GM18909 (cell line): ENCODE measurements around the gene AHDC1.
A peak's percentile ranks its signal among the peaks of the same experiment; 100 is the strongest.
"Not testable (repeated sequence)": the region's sequence is repeated elsewhere in the genome, so short reads cannot be mapped to it uniquely, and the experiment has no call there.

Experiments used
- ATAC-seq: cut with Tn5 transposase; IDR thresholded peaks from one replicate; pipeline ENCODE4 v1.9.1; 2021; ENCODE audit warnings: mild to moderate bottlenecking; ENCODE audit not compliant: unreplicated experiment, poor library complexity

Gene AHDC1, protein sequence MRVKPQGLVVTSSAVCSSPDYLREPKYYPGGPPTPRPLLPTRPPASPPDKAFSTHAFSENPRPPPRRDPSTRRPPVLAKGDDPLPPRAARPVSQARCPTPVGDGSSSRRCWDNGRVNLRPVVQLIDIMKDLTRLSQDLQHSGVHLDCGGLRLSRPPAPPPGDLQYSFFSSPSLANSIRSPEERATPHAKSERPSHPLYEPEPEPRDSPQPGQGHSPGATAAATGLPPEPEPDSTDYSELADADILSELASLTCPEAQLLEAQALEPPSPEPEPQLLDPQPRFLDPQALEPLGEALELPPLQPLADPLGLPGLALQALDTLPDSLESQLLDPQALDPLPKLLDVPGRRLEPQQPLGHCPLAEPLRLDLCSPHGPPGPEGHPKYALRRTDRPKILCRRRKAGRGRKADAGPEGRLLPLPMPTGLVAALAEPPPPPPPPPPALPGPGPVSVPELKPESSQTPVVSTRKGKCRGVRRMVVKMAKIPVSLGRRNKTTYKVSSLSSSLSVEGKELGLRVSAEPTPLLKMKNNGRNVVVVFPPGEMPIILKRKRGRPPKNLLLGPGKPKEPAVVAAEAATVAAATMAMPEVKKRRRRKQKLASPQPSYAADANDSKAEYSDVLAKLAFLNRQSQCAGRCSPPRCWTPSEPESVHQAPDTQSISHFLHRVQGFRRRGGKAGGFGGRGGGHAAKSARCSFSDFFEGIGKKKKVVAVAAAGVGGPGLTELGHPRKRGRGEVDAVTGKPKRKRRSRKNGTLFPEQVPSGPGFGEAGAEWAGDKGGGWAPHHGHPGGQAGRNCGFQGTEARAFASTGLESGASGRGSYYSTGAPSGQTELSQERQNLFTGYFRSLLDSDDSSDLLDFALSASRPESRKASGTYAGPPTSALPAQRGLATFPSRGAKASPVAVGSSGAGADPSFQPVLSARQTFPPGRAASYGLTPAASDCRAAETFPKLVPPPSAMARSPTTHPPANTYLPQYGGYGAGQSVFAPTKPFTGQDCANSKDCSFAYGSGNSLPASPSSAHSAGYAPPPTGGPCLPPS (N-terminal part only)

DNA sequence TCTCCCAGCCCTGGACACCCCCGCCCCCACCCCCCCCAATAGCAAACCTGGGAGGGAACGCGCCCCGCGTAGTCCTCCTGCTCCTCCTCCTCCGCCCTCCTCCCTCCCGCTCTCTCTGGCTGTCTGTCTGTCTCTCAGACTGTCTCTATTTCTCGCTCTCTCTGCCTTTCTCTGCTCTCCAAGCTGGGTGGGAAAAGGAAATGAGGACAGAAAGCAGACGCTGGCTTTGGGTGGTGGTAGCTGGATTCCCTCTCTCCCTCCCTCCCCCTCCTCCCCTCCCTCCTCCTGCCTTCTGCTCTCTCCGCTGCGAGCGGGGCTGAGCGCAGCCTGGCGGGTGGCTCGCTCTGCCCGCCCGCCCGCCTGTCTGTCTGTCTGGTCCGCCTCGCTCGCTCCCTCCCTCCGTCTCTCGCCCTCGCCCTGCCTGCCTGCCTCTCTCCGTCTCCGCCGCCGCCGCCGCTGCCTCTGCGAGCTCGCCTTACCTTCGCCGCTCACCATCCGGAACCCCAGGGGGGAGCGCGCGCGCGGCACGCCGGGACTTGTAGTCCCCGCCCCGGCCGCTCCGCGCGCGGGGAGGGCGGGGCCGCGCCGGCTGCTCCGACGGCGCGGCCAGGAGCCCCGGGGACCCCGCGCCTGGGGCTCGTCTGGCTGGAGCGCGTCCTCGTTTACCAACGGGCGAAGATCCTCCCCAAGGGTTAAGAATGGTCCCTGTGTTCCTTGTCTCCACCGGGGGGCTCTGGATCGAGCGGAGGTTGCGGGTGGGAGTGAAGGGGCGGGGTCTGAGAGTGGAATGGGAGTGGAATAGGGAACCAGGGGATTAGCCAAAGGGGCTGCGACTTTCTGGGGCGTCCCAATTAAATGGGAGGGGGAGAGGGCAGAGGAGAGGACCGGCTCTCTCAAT, at the start of gene AHDC1:
Gene AHDC1, minus strand, starts transcription at position 464 of the 898 bp plus-strand sequence. CDS start 52,029 bp downstream, outside the sequence.
- peak; percentile 62 for ATAC-seq

DNA sequence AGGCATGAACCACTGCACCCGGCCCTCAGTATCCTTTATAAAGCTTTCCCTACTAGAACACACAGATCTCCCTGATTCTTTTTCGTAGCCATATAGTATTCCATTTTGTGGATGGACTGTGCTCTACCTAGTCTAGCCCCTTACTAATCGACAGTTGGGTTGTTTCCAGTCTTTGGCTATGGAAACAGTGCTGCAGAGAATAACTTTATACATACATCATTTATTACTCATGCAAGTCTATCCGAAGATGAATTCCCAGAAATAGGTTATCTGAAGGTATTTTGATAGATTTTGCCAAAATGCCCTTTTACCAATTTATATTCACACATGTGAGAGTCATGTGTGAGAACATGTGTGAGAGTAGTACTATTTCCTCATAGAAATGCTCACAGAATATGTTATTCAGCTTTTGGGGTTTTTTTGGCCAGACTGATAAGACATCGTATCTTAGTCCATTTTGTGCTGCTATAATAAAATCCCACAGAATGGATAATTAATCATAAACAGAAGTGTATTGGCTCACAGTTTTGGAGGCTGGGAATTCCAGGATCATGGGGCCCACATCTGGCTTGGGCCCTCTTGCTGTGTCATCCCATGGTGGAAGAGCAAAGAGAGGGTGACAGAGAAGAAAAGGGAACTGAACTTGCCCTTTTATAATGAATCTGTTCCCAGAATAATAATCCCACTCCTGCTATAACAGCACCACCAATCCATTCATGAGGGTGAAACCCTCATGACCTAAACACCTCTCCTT, 48.3 kb upstream of the AHDC1 start:
- ATAC-seq, result no peak

DNA sequence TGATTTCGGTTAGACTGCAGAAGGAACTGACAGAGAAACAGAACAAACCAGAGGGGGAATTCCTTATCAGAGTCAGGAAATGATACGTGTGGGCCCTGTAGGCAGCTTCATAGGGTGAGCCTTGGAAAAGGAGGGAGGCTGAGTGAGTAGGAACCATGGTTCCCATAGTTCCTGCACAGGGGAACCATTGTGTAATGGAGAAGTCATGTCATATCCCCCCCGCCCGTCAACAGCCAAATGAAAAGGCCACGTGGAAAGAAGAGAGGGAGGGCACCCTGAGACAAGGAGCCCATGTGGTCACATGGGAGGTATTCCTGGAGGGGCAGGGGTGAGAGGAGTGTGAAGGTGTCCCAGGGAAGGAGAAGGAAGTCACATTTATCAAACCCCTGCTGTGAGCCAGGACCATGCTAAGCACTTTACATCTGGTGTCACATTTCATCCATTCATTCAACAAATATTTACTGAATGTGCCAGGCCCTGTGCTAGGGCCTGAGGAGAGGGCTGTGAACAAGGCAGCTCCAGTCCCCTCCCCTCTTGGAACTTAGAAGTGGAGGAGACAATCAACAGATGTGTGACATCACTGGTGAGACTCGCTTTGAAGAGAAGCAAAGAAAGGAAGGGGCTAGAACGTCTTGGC, 46.7 kb upstream of the AHDC1 start:
- no peak for ATAC-seq

DNA sequence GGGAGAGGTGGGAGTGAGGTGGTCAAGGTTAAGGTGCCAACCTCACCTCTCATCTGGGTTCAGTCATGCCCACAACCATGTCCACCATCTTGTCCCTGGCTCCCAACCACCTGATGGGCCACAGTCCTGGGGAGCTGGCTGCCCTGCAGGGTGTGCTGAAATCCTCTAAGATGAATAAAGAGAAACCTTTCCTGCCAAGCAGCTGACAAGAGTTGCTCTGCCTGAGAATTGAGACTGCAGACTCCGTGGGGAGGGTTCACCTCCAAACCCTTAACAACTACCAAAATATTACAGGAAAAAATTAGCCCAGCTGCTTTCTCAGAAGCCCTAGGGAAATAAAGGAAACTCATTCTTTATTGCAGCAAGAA, 46.2 kb upstream of the AHDC1 start:
- ATAC-seq, result no peak

DNA sequence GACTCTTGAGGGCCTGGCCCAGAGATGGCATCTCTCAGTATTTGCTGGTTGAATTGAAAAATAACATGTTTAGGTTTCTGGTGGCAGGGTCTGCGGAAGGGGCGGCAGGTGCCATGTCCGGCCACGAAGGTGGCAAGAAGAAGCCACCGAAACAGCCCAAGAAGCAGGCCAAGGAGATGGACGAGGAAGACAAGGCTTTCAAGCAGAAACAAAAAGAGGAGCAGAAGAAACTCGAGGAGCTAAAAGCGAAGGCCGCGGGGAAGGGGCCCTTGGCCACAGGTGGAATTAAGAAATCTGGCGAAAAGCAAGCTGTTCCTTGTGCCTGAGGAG, 45.3 kb upstream of the AHDC1 start:
- ATAC-seq, result no peak

DNA sequence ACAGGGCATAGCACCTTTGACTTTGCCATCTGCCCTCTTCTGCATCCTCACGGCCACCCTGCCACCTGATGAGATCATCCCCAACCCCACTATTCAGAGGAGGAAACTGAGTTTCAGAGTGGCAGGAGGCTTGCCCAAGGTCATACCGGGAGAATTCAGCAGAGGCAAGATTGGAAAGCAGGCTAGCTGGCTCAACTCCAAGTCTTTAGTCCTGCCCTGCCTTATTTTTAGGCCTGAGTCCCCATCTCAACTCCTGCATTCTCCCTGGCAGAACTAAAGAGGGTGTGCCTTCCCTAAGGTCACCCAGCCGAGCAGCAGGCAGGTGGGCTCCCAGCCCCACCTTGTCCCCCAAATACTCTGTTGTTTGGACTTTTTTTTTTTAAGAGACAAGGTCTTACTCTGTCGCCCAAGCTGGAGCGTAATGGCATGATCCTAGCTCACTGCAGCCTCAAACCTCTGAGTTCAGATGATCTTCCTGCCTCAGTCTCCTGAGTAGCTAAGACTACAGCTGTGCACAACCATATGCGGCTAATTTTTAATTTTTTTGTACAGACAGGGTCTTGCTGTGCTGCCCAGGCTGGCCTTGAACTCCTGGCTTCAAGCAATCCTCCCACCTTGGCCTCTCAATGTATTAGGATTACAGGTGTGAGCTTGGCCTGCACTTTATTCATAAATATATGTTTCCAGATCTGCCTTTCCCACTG, 44.8 kb upstream of the AHDC1 start:
- ATAC-seq, result no peak

DNA sequence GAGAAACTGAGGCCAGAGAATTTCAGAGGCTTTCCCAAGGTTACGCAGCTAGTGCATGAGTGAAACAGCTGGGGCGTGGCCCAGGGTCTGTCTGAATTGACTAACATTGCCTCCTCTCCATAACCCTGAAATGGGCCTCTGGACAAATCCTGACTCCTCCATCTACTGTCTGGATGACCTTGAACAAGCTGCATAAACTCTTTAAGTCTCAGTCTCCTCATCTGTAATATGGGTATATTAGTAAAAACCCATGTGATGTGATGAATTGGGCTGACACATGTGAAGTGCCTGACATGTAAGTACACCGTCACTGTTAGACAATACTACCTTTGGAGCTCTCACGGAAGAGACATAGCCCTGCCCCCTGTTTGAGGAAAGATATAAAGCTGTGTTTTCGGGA, 43.4 kb upstream of the AHDC1 start:
- ATAC-seq, result no peak

DNA sequence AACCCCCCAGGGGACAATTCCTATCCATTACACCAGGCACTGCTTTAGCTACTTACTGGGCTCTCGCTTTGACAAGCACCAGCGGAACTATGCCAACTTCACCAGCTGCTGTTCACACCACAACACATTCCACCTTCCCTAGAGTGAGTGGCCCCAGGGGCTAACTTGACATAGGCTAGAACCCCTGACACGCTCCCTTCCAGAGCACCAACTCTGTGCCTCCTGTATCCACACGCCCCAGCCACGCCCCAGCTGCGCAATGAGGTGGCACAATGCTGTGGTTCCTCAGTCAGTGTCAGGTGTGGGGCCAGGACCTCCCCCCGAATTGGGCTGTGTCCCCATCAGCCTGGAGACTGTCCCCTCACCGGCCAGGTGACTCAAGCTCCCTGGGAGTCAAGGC, 42.7 kb upstream of the AHDC1 start:
- no peak for ATAC-seq

DNA sequence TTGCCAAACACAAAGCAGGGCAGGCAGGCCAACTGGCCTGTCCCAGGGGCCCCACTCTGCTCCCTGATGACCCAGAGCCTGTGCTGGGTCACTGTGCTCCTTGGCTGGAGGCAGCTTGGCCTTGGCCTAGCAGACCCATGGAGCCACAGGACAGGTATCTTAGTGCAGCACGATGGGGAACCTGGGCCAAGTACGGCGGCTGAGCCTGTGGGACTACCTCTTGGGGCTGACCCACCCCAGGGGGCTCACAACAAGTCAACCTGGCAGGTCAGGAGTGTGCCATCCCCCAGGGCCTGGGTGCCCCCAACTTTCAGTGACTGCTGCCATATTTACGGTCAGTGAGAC, 41.1 kb upstream of the AHDC1 start:
- ATAC-seq, result no peak

DNA sequence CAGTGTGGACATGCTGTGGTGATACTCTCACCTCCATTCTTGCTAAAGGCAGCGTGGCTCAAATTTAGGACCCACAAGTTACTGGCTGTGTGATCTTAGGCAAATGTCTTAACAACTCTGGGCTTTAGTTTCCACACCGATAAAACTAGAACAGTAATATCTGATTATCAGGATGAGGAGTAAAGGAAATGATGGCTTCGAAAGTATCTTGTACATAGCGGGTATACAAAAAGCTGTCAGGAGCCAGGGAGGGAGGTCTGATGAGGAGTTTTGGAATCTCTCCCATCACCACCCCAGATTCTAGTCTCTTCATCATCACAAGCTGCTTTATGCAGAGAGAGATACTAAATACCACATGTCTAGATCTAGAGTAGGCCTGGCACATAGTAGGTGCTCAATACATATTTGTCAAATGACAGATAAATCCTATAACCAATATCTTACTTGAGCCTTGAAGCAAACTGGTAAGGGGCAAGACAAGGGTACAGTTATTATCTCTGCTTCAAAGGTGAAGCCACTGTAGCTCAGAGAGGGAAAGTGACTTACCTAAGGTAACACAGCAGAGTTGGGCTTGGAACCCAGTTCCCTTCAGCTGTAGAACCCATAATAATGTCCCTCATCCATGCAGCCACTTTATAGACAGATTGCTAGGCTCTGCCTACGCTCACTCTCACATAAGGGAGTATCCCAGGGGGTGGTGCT, 40.6 kb upstream of the AHDC1 start:
- ATAC-seq, result no peak

DNA sequence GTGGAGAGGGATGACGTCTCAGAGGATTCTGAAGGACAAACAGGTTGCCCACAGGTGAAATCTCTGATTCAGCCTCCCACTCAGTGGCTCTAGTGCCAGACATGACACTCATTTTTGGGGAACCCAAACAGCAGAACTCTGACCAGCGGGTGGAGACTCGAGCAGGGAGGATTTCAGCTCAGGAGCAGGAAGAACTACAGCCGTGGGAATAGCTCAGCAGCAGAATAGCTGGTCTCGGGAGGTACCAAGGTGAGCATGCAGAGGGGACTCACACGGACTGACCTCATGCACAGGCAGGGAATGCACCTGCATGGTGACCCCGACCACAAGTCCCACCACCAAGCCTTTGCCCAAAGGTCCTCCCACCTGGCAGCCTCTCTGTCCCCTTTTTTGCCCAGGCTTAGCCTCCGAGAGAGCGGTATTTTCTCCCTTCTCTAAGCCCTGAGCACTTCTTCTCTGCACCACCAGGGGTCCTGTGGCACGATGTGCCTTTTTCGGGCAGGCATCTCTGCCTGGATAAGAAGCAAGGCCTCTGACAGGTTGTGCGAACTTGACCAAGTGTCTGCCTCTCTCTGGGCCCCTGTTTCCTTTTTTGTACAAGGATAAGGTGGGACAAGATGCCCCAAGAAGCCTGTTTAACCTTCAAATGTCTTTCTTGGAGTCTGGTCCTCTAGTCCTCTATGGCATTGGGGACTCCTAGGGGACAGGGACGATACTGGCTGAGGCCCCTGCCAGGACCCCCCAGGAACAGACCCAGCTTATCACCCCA, 39.8 kb upstream of the AHDC1 start:
- no peak for ATAC-seq

DNA sequence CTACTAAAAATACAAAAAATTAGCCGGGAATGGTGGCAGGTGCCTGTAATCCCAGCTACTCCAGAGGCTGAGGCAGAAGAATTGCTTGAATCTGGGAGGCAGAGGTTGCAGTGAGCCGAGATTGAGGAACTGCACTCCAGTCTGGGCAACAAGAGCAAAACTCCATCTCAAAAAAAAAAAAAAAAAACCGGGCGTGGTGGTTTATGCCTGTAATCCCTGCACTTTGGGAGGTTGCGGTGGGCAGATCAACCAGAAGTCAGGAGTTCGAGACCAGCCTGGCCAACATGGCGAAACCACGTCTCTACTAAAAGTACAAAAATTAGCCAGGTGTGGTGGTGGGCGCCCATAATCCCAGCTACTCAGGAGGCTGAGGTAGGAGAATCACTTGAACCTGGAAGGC, 36.6 kb upstream of the AHDC1 start:
- not testable (repeated sequence) for ATAC-seq

DNA sequence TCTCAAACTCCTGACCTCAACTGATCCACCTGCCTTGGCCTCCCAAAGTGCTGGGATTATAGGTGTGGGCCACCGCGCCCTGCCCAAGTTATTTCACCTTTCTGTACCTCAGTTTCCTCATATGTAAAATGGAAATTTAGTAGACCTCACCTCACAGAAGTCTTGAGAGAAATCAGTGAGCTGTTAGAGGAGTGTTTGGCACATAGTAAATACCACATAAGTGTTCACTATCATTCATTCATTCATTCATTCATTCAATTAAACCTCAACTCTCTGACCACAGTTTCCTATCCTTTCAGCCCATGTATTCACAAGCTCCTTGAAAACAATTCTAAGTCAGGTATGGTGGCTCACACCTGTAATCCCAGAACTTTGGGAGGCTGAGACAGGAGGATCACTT, 34.9 kb upstream of the AHDC1 start:
- no peak for ATAC-seq

DNA sequence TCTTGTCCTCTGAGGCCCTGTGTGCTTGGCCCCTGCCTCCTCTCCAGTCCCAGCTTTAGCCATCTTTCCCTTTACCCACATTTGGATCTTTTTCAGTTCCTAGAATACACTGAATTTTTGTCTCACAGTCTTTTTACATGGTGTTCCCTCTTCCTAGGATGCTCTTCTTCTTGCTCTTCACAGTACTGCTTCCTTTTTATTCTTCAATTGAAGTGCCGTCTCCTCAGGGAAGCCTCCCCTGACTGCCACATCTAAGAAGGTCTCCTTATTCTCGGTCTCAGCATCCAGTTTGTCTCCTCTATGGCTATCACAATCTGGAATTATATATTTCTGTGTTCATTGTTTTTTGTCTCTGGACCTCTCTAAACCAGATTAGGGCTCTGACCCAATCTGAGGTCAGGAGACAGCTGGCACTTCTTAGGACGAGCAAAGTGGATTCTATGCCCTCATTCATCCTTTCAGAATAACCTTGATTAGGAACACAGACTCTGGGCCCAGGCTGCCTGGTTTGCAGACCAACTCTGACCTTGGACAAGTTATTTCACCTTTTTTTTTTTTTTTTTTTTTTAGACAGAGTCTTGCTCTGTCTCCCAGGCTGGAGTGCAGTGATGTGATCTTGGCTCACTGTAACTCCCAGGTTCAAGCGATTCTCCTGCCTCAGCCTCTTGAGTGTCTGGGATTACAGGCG, 34.2 kb upstream of the AHDC1 start:
- no peak for ATAC-seq

DNA sequence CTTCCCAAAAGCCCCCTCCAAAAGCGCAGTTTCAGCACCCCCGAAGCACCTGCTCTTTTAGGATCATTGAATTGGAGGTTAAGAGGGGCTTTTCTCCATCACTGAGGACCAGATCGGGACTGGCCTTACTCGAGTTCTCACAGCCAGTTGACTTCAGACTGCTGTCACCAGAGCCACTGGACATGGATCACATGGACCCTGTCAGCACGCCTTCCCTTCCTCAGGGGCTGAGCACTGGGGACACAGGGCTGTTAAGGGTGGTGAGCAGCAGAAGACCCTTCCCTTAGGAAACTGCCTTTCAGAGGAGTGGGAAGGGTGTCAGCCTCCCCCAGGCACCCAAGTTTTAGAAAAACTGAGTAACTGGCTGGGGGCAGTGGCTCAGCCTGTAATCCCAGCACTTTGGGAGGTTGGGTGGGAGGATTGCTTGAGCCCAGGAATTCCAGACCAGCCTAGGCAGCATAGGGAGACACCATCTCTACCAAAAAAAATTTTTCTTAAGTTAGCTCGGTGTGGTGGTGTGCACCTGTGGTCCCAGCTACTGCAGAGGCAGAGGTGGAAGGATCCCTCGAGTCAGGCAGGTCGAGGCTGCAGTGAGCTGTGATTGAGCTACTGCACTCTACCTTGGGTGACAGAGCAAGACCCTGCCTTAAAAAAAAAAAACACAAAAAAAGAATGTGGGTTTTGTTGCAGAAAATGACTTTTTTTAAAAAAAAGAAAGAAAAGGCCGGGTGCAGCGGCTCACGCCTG, 31.6 kb upstream of the AHDC1 start:
- ATAC-seq, result no peak

DNA sequence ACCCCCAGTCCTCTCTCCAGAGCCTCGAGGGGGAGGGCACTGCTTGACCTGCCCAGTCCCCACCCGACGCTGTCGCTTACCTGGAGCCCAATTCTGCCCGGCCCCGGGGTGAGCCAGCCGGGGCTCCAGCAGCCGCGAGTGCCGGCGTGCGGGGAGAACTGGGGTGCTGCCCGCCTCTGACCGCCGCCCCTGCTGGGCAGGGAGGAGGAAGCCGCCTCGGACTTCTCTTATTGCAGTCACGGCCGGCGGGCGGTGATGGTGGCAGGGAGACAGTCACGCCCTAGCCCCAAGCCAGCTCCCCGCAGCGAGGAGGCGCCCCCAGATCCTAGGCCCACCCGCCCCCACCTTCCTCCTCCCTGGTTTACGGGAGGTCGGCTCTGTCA, 31.0 kb upstream of the AHDC1 start, which contains the start of gene FGR:
Gene FGR, minus strand, starts transcription at position 201 of the 383 bp plus-strand sequence. CDS start 11,269 bp downstream, outside the sequence.
- no peak for ATAC-seq
